Epithelial cell of alveolus of lung (primary cell): ENCODE results near the gene TLR1. TPM values are rescaled to one million over a fixed set of nuclear protein-coding genes. Genes with fewer than 3 reads are reported as not detected.

Experiments
- total RNA-seq: library from RNA; depleted of rRNA; stranded (reverse); fragments of >200 nt; gene quantifications from 2 replicates; pipeline ENCODE4 v1.2.1, GENCODE V29; 2015

The TLR1 gene, protein sequence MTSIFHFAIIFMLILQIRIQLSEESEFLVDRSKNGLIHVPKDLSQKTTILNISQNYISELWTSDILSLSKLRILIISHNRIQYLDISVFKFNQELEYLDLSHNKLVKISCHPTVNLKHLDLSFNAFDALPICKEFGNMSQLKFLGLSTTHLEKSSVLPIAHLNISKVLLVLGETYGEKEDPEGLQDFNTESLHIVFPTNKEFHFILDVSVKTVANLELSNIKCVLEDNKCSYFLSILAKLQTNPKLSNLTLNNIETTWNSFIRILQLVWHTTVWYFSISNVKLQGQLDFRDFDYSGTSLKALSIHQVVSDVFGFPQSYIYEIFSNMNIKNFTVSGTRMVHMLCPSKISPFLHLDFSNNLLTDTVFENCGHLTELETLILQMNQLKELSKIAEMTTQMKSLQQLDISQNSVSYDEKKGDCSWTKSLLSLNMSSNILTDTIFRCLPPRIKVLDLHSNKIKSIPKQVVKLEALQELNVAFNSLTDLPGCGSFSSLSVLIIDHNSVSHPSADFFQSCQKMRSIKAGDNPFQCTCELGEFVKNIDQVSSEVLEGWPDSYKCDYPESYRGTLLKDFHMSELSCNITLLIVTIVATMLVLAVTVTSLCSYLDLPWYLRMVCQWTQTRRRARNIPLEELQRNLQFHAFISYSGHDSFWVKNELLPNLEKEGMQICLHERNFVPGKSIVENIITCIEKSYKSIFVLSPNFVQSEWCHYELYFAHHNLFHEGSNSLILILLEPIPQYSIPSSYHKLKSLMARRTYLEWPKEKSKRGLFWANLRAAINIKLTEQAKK
- 0.39 TPM in 1 of 2 replicates, not detected in the other for total RNA-seq

GRCh38 chr4:38804654-38805295 lies at the start of gene TLR1:
TLR1 (minus strand) TSS chr4:38804791; CDS start chr4:38798831, 5,960 bp downstream.

GRCh38 chr4:38782452-38783108 lies 22.0 kb downstream of the TLR1 start, which contains the start of gene TLR10:
TLR10 (minus strand) TSS chr4:38782990; CDS start chr4:38775590, 7,400 bp downstream.

Other genes with a start within 250 kb of the TLR1 start
- gene KLF3, start 140.6 kb downstream of the TLR1 start, total RNA-seq: 18.9 and 20.6 TPM in 2 replicates
- 0.13 TPM in 1 of 2 replicates, not detected in the other for gene TLR10, start 21.8 kb downstream of the TLR1 start, total RNA-seq
- 0.32 and 1.8 TPM in 2 replicates for gene TLR6, start 52.0 kb upstream of the TLR1 start, total RNA-seq
- 204 and 215 TPM in 2 replicates for gene FAM114A1, start 63.0 kb upstream of the TLR1 start, total RNA-seq
- gene TMEM156, start 227.6 kb upstream of the TLR1 start, total RNA-seq: 3.8 and 30.8 TPM in 2 replicates